Nephron (organoid): ENCODE measurements around the gene DNAJC25.

Experiments used
- H3K27ac Mint-ChIP-seq, 3 experiments: 2 replicates each; pipeline ENCODE4 v1.8.0; 2020; ENCODE audit warnings: mixed read lengths in 3 of 3, mild to moderate bottlenecking in 2 of 3, moderate library complexity in 1 of 3
- H3K27me3 Mint-ChIP-seq: 2 replicates; pipeline ENCODE4 v1.8.0; 2021; ENCODE audit warnings: low read depth, mild to moderate bottlenecking, moderate library complexity, mixed read lengths
- H3K36me3 Mint-ChIP-seq: 2 replicates; pipeline ENCODE4 v1.8.0; 2020; ENCODE audit warnings: low read depth, mixed read lengths
- H3K4me1 Mint-ChIP-seq: 2 replicates; pipeline ENCODE4 v1.8.0; 2020; ENCODE audit warnings: mixed read lengths
- H3K4me3 Mint-ChIP-seq, 3 experiments: 2 replicates each; pipeline ENCODE4 v1.8.0; 2020; ENCODE audit warnings: mild to moderate bottlenecking in 3 of 3, mixed read lengths in 3 of 3, moderate library complexity in 2 of 3
- H3K9me3 Mint-ChIP-seq: 2 replicates; pipeline ENCODE4 v1.8.0; 2020; ENCODE audit warnings: mixed read lengths
- CTCF ChIP-seq, 3 experiments: fragments of 200-600 bp; sonication (generic); IDR thresholded peaks; one replicate each; pipeline ENCODE4 v1.5.0; 2021; ENCODE audit warnings: antibody characterized with exemption in 3 of 3; ENCODE audit not compliant: unreplicated experiment in 3 of 3

Gene DNAJC25

GRCh38 chr9:111598733-111599091 is 32.4 kb upstream of the DNAJC25 start:
- Mint-ChIP-seq H3K4me1 (peaks cover 33% of the 10 kb centered on the region), H3K4me3 (peak overlapping the region; percentile 92 to 94 (median 93)), H3K27me3 (no peaks in the 10 kb centered on the region), H3K27ac (peak overlapping the region; percentile 95 to 98 (median 95)), H3K9me3 (no peaks in the 10 kb centered on the region), H3K36me3 (peaks cover 27% of the 10 kb centered on the region)
- TF ChIP-seq CTCF (IDR thresholded peaks at IDR 0.05; ENCODE audit: unreplicated experiment in 3 of 3) = no peak

DNA sequence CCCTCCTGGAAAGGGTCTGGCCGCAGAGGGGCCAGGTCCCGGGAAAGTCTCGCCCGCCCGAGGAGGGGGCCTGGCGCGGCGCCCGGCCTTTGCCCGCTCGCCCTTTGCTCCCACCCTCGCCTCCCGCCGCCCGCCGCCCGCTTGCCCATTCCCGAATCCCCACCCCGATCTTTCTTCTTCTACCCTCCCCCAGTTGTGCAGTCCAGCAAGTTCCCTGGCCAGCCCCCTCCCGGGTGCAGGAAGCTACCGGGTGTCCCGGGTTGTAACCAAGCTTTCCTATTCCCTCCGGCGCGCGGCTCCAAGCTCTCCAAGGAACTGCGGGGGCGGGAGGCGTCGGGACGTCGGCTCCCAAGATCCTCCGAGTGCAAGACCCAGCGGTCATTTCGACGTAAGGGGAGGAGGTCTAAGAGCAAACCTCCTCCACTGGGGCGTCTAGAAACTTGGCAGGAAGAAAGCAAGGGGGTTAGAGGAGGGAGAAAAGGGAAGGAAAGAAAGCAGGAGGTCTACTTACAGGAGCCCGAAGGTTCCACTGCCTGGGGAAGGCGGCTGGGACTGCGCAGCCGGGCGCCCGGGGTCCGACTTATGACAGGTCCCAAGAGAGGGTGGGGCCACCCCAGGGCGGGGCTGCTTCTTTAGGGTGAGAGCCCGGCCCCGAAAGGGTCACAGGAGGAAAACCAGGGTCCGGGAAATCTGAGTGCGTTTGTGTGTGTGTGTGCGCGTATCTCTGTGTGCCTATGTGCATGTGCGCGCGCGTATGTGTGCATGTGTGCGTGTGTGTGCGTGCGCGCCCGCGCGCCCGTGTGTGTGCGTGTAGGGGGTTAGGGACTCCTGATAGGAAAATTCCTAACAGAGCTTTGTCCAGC is 31.8 kb upstream of the DNAJC25 start, which contains the start of gene PTGR1:
Gene PTGR1 (minus strand): TSS at position 556 of the 863 bp plus-strand sequence. CDS start 2,225 bp downstream, outside the sequence.
- Mint-ChIP-seq H3K9me3 (no peaks in the 10 kb centered on the region), H3K4me3 (peak within 1 kb of the TSS; percentile 92 to 94 (median 93)), H3K4me1 (peaks cover 33% of the 10 kb centered on the region), H3K36me3 (peaks cover 21% of the 10 kb centered on the region), H3K27me3 (no peaks in the 10 kb centered on the region), H3K27ac (peak within 1 kb of the TSS; percentile 95 to 98 (median 95))
- TF ChIP-seq CTCF (IDR thresholded peaks at IDR 0.05; ENCODE audit: unreplicated experiment in 3 of 3) = no peak

- Mint-ChIP-seq H3K4me3 (peak overlapping the region; percentile 92 to 94 (median 93)), H3K27me3 (no peaks in the 10 kb centered on the region), H3K27ac (peak overlapping the region; percentile 95 to 98 (median 95)), H3K4me1 (peaks cover 33% of the 10 kb centered on the region), H3K9me3 (no peaks in the 10 kb centered on the region), H3K36me3 (peaks cover 21% of the 10 kb centered on the region)
- TF ChIP-seq CTCF (IDR thresholded peaks at IDR 0.05; ENCODE audit: unreplicated experiment in 3 of 3) = no peak
Measured at GRCh38 chr9:111599955-111600343, 31.2 kb upstream of the DNAJC25 start.

GRCh38 chr9:111601237-111602018 is 29.7 kb upstream of the DNAJC25 start:
- H3K4me3 Mint-ChIP-seq = peak overlapping the region; percentile 70 to 93 (median 74)
- H3K36me3 Mint-ChIP-seq = peaks cover 11% of the 10 kb centered on the region
- no peak for TF ChIP-seq CTCF (IDR thresholded peaks at IDR 0.05; ENCODE audit: unreplicated experiment in 3 of 3)
- no peaks in the 10 kb centered on the region for H3K27me3 Mint-ChIP-seq
- H3K9me3 Mint-ChIP-seq = no peaks in the 10 kb centered on the region
- H3K27ac Mint-ChIP-seq = peak overlapping the region; percentile 80 to 95 (median 84)
- H3K4me1 Mint-ChIP-seq = peaks cover 33% of the 10 kb centered on the region

GRCh38 chr9:111603041-111603440 is 28.1 kb upstream of the DNAJC25 start:
- peaks cover 25% of the 10 kb centered on the region for H3K4me1 Mint-ChIP-seq
- peak overlapping the region; percentile 81 to 92 (median 85) for H3K27ac Mint-ChIP-seq
- no peaks in the 10 kb centered on the region for H3K9me3 Mint-ChIP-seq
- peak overlapping the region in 2 of 3 experiments; percentile 14 to 22 for H3K4me3 Mint-ChIP-seq
- no peaks in the 10 kb centered on the region for H3K27me3 Mint-ChIP-seq
- H3K36me3 Mint-ChIP-seq = no peaks in the 10 kb centered on the region
- TF ChIP-seq CTCF (IDR thresholded peaks at IDR 0.05; ENCODE audit: unreplicated experiment in 3 of 3) = no peak
